ENCODE measurements around the gene LAX1. TPM values are rescaled to one million over a fixed set of nuclear protein-coding genes. Genes with fewer than 3 reads are reported as not detected.

Gene LAX1
- total RNA-seq, 1 donor from 2014 or later = 15.2 TPM

DNA sequence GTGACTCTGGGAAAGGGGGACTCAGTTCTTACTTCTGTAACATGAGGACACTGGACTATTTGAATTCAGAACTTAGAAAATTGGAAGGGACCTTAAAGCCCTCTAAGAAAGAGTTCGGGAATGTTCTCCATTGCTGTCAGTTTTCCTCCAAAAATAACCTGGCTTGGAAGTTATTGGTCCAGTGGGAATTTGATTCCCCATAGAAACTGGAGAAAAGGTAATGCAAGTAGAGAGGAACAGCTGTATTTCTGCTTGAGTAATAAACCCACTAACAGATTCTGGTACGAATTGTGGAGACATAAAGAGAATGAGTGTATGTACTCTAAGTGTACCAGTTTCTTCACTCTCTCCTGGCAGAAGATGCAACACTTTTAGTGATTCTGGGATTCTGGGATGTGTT is 32.2 kb downstream of the LAX1 start:
- Mint-ChIP-seq H3K27ac (peak overlapping the region; percentile 36), H3K27me3 (ENCODE audit: insufficient read depth) (no peaks in the 10 kb centered on the region), H3K4me1 (ENCODE audit: low read depth) (peaks cover 49% of the 10 kb centered on the region), H3K9me3 (no peaks in the 10 kb centered on the region), H3K36me3 (ENCODE audit: low read depth) (peaks cover 34% of the 10 kb centered on the region), H3K4me3 (peak overlapping the region; percentile 96)
- intact Hi-C loops (cut with micrococcal nuclease) = loop anchor here (5.0 to 10.0 kb wide), 6 partner anchors 52 to 1452 kb away; partner anchors contain the start of genes PPFIA4, PPP1R12B and UBE2T
- DNase-seq (ENCODE audit: low spot score) = no peak

DNA sequence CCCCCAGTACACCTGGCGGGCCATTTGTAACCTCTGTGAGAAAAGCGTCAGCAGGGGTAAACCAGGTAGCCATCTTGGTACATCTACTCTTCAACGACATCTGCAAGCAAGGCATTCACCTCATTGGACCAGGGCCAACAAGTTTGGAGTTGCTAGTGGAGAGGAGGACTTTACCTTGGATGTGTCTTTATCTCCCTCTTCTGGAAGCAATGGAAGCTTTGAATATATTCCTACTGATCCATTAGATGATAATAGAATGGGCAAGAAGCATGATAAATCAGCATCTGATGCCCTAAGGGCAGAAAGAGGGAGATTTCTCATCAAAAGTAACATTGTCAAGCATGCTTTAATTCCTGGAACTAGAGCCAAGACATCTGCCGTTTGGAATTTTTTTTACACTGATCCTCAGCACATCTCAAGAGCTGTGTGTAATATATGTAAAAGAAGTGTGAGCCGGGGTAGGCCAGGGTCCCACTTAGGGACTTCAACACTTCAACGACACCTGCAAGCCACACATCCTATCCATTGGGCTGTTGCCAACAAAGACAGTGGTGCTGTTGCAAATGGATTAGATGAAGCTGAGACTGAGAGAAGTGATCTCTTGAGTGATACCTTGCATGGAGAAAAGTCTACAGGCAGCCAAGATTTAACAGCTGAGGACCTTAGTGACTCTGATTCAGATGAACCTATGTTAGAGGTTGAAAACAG is 33.1 kb downstream of the LAX1 start:
- Mint-ChIP-seq H3K27me3 (ENCODE audit: insufficient read depth) (no peaks in the 10 kb centered on the region), H3K27ac (no peak overlapping the region), H3K9me3 (no peaks in the 10 kb centered on the region), H3K4me3 (peak overlapping the region; percentile 96), H3K36me3 (ENCODE audit: low read depth) (peaks cover 39% of the 10 kb centered on the region), H3K4me1 (ENCODE audit: low read depth) (peaks cover 56% of the 10 kb centered on the region)
- intact Hi-C loops (cut with micrococcal nuclease) = loop anchor here (5.0 to 10.0 kb wide), 6 partner anchors 53 to 1453 kb away; partner anchors contain the start of genes PPFIA4, PPP1R12B and UBE2T
- DNase-seq (ENCODE audit: low spot score) = no peak

DNA sequence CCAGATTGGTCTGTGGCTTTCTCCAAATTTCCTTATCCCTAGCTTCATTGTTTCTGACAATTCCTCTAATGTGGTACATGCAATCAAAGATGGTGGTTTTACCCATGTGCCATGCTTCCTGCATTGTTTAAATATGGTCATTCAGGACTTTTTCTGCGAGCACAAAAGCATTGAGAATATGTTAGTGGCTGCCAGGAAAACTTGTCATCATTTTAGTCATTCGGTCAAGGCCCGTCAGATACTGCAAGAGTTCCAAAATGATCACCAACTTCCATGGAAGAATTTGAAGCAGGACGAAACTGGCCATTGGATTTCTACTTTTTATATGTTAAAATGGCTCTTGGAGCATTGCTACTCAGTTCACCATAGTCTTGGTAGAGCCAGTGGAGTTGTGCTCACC is 34.2 kb downstream of the LAX1 start:
- peaks cover 48% of the 10 kb centered on the region for H3K36me3 Mint-ChIP-seq (ENCODE audit: low read depth)
- intact Hi-C loops (cut with micrococcal nuclease) = loop anchor here (5.0 to 10.0 kb wide), 6 partner anchors 54 to 1454 kb away; partner anchors contain the start of genes PPFIA4, PPP1R12B and UBE2T
- peaks cover 56% of the 10 kb centered on the region for H3K4me1 Mint-ChIP-seq (ENCODE audit: low read depth)
- no peak overlapping the region for H3K27ac Mint-ChIP-seq
- no peaks in the 10 kb centered on the region for H3K27me3 Mint-ChIP-seq (ENCODE audit: insufficient read depth)
- no peak for DNase-seq (ENCODE audit: low spot score)
- no peaks in the 10 kb centered on the region for H3K9me3 Mint-ChIP-seq
- H3K4me3 Mint-ChIP-seq = no peak overlapping the region

DNA sequence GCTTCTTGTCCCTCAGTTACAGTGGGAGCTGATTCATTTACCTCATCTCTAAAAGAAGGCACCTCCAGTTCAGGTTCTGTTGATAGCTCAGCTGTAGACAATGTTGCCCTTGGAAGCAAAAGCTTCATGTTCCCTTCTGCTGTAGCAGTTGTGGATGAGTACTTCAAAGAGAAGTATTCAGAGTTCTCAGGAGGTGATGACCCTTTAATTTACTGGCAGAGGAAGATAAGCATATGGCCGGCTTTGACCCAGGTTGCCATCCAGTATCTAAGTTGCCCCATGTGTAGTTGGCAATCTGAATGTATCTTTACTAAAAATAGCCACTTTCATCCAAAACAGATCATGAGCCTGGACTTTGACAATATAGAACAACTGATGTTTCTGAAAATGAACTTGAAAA is 35.0 kb downstream of the LAX1 start:
- intact Hi-C loops (cut with micrococcal nuclease) = loop anchor here (5.0 to 10.0 kb wide), 6 partner anchors 55 to 1455 kb away; partner anchors contain the start of genes PPFIA4, PPP1R12B and UBE2T

DNA sequence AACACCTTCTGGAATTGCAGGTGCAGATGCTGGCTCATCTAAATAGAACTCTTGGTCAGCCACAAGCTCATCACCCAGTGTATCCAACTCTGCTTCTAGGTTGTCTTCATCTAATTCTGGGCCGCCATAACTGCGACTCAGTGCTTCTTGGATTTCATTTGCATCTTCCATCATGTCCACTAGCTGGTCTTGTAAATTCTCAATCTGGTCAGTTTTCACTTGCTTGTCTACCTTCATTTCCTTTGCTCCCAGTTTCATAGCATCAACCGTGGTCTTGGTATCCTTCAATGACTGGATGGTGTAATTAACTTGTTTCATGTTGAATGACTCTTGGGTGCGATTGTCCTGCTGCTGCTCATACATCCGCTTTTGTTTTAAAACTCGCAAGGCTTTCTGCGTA is 40.7 kb downstream of the LAX1 start:
- intact Hi-C loops (cut with micrococcal nuclease) = no loop called here
- H3K27me3 Mint-ChIP-seq (ENCODE audit: insufficient read depth) = no peaks in the 10 kb centered on the region
- no peak overlapping the region for H3K4me3 Mint-ChIP-seq
- H3K36me3 Mint-ChIP-seq (ENCODE audit: low read depth) = peaks cover 32% of the 10 kb centered on the region
- H3K27ac Mint-ChIP-seq = no peak overlapping the region
- H3K9me3 Mint-ChIP-seq = no peaks in the 10 kb centered on the region
- DNase-seq (ENCODE audit: low spot score) = no peak
- peaks cover 14% of the 10 kb centered on the region for H3K4me1 Mint-ChIP-seq (ENCODE audit: low read depth)

More for the DNA sequence above, 35.0 kb downstream of the LAX1 start:
- Mint-ChIP-seq H3K27me3 (ENCODE audit: insufficient read depth) (no peaks in the 10 kb centered on the region), H3K36me3 (ENCODE audit: low read depth) (peaks cover 53% of the 10 kb centered on the region), H3K27ac (no peak overlapping the region), H3K4me3 (no peak overlapping the region), H3K9me3 (no peaks in the 10 kb centered on the region), H3K4me1 (ENCODE audit: low read depth) (peaks cover 51% of the 10 kb centered on the region)
- no peak for DNase-seq (ENCODE audit: low spot score)

DNA sequence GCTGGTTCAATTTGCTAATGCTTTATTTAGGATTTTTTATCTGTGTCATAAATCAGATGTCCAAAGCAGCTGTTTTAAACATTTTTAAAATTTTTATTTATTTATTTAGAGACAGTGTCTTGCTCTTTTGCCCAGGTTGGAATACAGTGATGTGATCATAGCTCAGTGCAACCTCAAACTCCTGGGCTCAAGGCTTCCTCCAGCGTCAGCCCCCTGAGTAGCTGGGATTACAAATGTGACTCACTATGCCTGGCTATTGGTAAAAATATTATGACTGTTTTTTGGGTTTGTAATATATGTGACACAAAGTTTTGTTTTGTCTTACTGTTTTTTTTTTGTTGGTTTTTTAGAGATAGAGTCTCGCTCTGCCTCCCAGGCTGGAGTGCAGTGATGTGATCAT is 42.2 kb downstream of the LAX1 start:
- Mint-ChIP-seq H3K27ac (peak overlapping the region; percentile 26), H3K27me3 (ENCODE audit: insufficient read depth) (no peaks in the 10 kb centered on the region), H3K9me3 (no peaks in the 10 kb centered on the region), H3K4me1 (ENCODE audit: low read depth) (peaks cover 6% of the 10 kb centered on the region), H3K4me3 (no peak overlapping the region), H3K36me3 (ENCODE audit: low read depth) (peaks cover 38% of the 10 kb centered on the region)
- intact Hi-C loops (cut with micrococcal nuclease) = no loop called here
- DNase-seq (ENCODE audit: low spot score) = no peak

DNA sequence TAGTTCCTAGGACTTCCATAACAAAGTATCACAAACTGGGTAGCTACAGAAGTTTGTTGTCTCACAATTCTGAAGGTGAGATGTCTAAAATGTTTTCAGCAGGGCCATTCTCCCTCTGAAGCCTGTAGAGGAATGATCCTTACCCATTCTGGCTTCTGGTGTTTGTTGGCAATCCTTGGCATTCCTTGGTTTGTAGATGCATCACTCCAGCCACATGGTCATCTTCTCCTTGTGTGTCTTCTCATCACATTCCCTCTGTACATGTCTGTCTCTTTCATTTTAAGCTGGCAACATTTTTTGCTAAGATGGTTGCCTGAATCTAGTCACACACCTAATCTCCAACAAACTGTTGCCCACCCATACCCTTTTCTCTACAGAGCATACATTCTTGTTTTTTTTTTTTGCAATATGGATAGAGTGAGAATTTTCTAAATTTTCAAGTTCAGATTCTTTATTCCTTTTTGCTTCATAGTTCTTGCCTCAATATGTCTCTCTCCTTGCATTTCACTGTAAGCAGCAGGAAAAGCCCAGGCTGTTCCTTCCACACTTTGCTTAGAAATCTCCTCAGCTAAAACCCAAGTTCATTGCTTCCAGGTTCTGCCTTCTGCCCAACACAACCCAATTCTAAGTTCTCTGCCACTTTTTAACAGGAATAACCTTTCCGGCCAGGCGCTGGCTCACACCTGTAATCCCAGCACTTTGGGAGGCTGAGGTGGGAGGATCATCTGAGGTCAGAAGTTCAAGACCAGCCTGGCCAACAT is 48.8 kb downstream of the LAX1 start:
- no peak for DNase-seq (ENCODE audit: low spot score)
- intact Hi-C loops (cut with micrococcal nuclease) = no loop called here
- no peaks in the 10 kb centered on the region for H3K27me3 Mint-ChIP-seq (ENCODE audit: insufficient read depth)
- peaks cover 5% of the 10 kb centered on the region for H3K4me1 Mint-ChIP-seq (ENCODE audit: low read depth)
- H3K27ac Mint-ChIP-seq = no peak overlapping the region
- peaks cover 36% of the 10 kb centered on the region for H3K36me3 Mint-ChIP-seq (ENCODE audit: low read depth)
- H3K9me3 Mint-ChIP-seq = no peaks in the 10 kb centered on the region
- H3K4me3 Mint-ChIP-seq = no peak overlapping the region

DNA sequence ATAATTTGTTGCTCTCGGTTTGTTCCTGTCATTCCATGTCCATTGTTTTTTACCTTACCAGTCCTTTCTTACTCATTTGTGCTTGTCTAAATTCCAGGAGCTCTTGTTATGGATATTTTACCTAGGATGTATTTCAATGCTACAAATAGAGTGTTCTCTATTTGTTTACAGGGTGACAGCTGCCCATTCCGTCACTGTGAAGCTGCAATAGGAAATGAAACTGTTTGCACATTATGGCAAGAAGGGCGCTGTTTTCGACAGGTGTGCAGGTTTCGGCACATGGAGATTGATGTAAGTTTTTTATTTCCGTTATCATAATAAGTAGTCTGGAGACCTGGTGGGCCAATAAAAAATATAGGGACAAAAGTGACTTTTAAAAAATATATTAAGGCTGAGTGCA is 53.4 kb downstream of the LAX1 start:
- H3K36me3 Mint-ChIP-seq (ENCODE audit: low read depth) = peaks cover 47% of the 10 kb centered on the region
- no peaks in the 10 kb centered on the region for H3K27me3 Mint-ChIP-seq (ENCODE audit: insufficient read depth)
- H3K27ac Mint-ChIP-seq = no peak overlapping the region
- no peak overlapping the region for H3K4me3 Mint-ChIP-seq
- DNase-seq (ENCODE audit: low spot score) = no peak
- intact Hi-C loops (cut with micrococcal nuclease) = no loop called here
- peaks cover 13% of the 10 kb centered on the region for H3K4me1 Mint-ChIP-seq (ENCODE audit: low read depth)
- H3K9me3 Mint-ChIP-seq = no peaks in the 10 kb centered on the region

DNA sequence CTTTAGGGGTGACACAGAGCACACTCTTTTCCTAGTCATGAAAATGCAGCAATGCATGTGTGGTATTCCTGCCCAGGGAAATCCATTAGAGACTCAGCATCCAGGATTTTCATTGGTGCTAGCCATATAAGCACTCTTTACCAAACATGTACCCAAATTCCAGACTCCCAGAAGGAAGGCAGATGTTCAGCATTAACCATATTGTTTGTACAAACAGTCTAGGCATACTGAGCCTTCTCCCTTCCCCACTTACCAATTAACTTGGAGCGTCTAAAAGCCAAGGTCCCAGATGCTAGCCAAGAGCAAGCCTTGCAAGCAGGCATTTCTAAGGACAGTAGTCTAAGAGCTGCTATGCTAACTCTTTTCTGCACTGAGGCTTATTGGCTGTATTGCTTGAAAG is 58.3 kb downstream of the LAX1 start:
- Mint-ChIP-seq H3K27ac (peak overlapping the region; percentile 35), H3K27me3 (ENCODE audit: insufficient read depth) (no peaks in the 10 kb centered on the region), H3K36me3 (ENCODE audit: low read depth) (peaks cover 53% of the 10 kb centered on the region), H3K4me3 (no peak overlapping the region), H3K9me3 (no peaks in the 10 kb centered on the region), H3K4me1 (ENCODE audit: low read depth) (peaks cover 22% of the 10 kb centered on the region)
- no peak for DNase-seq (ENCODE audit: low spot score)
- intact Hi-C loops (cut with micrococcal nuclease) = no loop called here

Other genes with a start within 250 kb of the LAX1 start
- gene ATP2B4, start 138.4 kb upstream of the LAX1 start, total RNA-seq = 47.4 and 49.8 TPM in 2 replicates
- 19.8 and 21.3 TPM in 2 replicates for gene ZBED6, start 30.4 kb downstream of the LAX1 start, total RNA-seq
- 85.0 and 85.5 TPM in 2 replicates for gene ZC3H11A, start 30.4 kb downstream of the LAX1 start, total RNA-seq
- 250 and 270 TPM in 2 replicates for gene SNRPE, start 96.4 kb downstream of the LAX1 start, total RNA-seq